ENCODE results near the gene FUT1. TPM values are rescaled to one million over a fixed set of nuclear protein-coding genes. Genes with fewer than 3 reads are reported as not detected.
"Not testable (repeated sequence)": the region's sequence is repeated elsewhere in the genome, so short reads cannot be mapped to it uniquely, and the experiment has no call there.

FUT1 gene
- total RNA-seq (2014; rRNA removed; shearing (Covaris generic)), result 0.39 TPM in 1 of 2 replicates, not detected in the other

DNA sequence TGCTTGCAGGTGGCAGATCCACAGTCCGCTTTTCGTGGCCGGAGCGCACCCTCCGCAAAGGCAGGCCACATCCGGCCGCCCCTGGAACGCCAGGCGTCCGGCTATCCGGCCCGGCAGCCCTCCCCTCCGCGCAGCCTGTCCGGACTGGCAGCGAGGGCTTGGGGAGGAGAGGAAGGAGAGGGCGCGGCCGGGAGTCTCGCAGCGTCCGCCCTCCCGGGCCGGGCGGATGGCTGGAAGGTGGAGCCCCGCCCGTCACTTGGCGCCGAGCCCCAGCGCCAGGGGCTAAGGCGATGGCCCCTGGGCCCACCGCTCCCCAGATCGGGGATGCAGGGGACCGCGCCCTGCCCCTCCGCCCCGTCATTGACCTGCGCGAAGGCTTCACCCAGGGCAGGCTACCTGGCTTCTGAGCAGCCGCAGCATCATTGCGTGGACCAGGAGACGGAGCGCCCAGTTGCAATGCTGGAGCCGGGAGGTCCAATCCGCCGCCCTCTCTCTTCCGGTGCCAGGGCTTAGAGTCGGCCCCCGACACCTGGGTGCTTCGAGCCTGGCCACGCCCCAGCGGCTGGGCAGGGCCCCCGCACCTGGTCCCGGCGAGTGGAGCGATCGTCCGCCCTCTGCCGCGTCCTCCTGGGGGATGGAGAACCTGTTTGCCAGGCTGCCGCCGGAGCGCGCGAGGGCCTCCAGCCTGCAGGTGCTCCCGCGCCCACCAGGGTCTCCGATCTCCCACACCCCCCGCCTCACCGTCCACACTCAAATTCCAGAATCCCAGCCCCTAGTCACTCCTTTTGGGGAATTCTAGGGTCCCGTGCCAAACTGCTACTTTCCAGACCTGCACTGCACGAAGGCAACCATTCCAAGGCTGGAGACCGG, at the start of gene FUT1:
FUT1 (minus strand) TSS at position 146 of the 870 bp plus-strand sequence. CDS start 1,360 bp downstream, outside the sequence.
- peak; percentile 50 for DNase-seq (ENCODE audit: low read depth)

DNA sequence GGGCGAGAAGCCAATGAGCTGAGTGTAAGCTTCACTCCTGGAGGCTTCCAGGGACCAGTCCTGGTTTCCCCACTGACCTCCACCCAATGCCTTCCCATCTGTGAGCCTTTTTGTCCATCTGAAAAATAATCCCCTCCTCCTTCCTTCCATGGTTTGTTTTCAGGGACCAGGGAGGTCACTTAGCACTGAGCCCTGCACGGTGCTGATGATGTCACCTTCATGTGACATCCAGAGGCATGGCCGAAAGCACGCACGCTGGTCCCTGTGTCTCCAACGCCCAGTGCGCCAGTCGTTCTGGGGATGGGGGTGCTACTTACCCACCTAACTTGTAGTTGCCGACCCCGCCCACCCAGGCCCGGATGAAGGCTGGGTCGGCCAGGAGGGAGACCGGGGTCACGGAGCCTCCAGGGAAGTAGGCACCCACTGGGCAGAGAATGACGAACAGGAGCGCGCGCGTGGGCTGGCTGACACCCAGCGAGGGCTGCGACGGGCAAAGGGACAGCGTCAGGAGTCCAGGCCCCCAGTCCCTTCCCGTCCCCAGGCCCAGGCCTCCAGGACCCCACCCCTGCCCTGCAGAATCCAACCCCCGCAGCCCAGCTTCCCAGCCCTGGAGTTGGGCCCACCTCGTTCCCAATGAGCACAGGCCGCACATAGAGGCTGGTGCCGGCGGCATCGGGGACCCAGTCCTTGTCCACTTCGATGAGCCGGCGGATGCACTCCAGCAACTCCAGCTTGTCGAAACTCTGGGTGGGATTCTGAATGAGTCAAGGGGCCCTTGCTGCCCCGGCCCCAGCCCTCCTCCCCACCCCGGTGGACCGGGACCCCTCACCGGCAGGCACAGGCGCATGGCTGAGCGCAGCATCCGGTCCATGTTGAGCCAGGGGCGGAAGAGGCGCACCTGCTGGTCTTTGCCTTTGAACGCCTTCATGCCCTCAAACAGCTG, 47.2 kb upstream of the FUT1 start:
- no peak for DNase-seq (ENCODE audit: low read depth)

GRCh38 chr19:48798937-48799336, 46.5 kb upstream of the FUT1 start:
- DNase-seq (ENCODE audit: low read depth), result peak; percentile 58

DNA sequence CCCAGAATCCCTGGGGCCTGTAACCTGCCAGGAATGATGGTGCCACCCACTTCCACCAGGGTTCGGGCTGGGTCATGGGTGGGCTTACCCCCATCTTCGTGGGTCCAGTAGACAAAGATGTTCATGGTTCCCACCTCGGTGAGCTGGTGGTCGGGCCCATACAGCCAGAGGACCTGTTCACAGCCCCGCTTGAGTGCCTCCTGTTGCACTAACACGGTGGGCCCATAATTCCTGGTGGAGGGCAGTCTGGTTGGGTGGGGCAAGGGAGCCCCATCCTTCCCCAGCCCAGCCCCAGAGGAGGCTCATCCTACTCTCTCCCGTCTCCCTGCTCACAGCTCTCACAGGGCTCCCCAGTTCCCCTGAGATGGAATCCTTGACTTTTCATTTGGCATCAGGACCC, 44.7 kb upstream of the FUT1 start:
- DNase-seq (ENCODE audit: low read depth), result no peak

DNA sequence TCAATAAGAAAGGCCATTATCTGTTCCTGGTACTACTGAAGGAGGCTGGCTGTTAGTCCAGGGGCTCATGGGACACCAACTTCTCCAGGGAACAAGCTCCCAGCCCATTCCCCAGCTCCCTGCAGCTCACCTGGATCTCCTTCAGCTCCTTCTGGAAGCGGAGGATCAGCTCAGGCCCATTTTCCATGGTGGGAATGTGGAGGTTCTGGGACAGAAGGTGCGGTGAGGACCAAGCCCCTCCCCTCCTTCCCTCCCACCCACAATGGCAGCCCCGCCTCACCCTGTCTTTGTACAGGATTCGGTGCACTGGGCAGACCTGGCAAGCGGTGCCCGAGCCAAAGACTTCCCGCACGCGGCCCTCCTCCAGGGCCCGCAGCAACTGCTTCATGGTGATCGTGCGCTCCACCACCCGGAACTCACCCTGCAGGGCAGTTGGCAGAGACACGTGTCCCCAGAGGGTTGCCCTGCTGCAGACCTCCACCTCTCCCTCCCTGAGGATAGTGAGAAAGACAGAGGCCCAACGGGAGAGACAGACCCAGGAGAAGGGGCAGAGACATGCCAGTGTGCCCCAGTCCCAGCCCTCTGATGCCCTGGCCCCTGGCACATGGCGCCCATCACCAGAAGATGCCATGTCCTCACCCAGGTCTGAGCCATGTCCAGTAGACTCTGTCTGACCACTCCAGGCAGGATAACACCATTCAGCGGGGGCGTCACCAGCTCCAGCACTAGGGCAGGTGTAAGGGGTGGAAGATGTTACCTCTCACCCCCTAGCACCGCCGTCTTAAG, 44.0 kb upstream of the FUT1 start:
- DNase-seq (ENCODE audit: low read depth), result no peak

DNA sequence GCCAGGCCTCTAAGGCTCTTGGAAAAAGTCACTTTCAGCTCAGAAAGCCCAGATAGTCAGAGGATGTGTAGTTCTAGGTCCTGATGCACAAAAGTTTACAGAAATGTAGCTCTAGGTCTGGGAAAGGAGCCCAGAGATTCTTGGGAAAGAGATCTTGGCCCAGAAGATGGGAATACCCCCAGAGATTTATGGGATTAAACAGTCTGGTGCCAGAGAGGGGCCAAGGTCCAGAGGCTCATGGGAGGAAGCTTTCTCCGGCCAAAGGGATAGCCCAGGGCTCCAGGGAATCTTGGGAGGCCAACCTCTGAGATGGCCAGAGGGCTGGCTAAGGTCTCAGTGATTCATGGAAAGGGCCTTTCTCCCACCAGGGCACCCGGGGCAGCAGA, 43.2 kb upstream of the FUT1 start:
- no peak for DNase-seq (ENCODE audit: low read depth)

GRCh38 chr19:48795055-48795684, 42.7 kb upstream of the FUT1 start:
- peak; percentile 95 for DNase-seq (ENCODE audit: low read depth)

DNA sequence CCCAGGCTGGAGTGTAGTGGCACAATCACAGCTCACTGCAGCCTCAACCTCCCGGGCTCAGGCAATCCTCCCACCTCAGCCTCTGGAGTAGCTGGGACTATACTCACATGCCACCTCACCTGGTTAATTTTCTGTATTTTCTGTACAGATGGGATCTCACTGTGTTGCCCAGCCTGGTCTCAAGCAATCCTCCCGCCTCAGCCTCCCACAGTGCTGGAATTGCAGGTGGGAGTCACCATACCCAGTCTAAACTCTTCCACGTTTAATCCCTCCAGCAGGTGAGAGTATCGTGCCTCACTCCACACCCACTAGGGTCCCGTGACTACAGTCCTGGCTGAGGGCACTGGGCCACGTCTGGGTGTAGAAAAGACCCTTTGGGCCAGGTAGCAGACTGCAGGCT, 41.9 kb upstream of the FUT1 start:
- DNase-seq (ENCODE audit: low read depth), result no peak

- no peak for DNase-seq (ENCODE audit: low read depth)
Measured at GRCh38 chr19:48793271-48793670, 40.8 kb upstream of the FUT1 start.

DNA sequence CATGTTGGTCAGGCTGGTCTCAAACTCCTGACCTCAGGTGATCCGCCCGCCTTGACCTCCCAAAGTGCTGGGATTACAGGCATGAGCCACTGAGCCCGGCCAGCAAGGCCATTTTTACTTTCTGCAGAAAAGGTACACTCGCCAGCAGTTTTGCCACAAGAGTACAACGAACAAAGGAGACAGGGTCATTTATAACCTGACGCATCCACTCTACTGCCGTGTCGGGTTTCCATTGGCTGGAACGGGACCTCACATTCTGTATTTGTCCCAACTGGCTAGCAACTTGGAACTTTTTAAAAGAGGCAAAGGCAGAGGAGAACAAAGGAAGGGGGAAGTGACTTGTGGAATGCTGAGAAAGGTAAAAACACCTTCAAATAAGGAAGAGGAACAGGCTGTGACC, 34.9 kb upstream of the FUT1 start:
- DNase-seq (ENCODE audit: low read depth), result not testable (repeated sequence)

DNA sequence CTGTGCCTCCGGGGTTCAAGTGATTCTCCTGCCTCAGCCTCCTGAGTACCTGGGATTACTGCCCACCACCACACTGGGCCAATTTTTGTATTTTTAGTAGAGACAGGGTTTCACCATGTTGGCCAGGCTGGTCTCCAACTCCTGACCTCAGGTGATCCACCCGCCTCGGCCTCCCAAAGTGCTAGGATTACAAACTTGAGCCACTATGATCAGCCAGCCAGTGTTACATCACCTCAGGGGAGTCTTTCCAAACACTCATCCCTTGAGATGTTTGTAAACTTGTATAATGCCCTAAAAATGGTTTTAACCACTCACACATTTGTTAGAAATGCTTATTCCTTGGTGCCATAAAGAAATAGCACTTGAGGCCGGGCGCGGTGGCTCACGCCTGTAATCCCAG, 34.0 kb upstream of the FUT1 start:
- DNase-seq (ENCODE audit: low read depth), result not testable (repeated sequence)

- no peak for DNase-seq (ENCODE audit: low read depth)
Measured at GRCh38 chr19:48784527-48784926, 32.1 kb upstream of the FUT1 start.

DNA sequence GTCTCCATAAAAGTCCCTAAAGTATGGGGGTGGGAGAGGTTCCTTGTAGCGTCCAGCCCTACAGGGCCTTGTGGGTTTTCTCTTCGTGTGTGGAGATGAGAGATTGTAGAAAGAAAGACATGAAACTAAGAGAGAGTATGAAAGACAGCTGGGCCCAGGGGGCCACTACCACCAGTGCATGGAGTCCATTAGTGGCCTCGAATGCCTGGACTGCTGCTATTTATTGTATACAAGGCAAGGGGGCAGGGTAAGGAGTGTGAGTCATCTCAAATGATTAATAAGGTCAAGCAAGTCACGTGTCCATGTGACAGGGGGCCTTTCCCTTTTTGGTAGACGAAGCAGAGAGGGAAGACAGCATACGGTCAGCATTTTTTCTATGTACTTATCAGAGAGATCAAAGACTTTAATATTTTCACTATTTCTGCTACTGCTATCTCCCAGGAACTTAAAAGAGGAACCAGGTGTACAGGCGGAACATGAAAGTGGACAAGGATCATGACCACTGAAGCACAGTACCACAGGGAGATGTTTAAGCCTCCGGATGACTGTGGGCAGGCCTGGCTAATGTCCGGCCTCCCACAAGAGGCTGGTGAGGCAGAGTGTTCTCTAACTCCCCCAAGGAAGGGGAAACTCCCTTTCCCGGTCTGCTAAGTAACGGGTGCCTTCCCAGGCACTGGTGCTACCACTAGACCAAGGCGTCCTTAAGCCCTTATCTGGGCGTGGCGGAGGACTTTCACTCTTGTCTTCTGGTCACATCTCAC, 28.4 kb upstream of the FUT1 start:
- peak; percentile 58 for DNase-seq (ENCODE audit: low read depth)

DNA sequence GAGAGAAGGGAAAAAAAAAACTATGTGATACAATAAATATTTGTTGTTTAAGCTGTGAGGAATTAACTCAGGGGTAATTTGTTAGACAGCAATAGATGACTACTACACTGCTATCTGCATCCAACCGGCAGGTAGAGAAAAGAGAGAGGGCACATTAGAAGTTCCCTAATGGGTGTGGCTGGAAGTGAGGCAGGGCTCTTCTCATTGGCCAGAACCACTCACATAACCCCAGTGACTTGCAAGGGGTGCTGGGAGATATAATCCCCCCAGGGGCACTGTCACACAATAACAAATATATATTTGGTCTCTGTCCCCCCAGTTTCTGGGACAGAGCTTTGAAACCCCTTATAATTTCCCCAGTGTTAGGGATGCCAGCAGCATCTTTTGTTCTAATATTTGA, 27.2 kb upstream of the FUT1 start:
- DNase-seq (ENCODE audit: low read depth), result no peak

- no peak for DNase-seq (ENCODE audit: low read depth)
Measured at GRCh38 chr19:48777720-48778119, 25.3 kb upstream of the FUT1 start.

- DNase-seq (ENCODE audit: low read depth), result no peak
Measured at GRCh38 chr19:48777139-48777538, 24.7 kb upstream of the FUT1 start.

GRCh38 chr19:48772503-48772953, 20.1 kb upstream of the FUT1 start:
- DNase-seq (ENCODE audit: low read depth), result no peak

DNA sequence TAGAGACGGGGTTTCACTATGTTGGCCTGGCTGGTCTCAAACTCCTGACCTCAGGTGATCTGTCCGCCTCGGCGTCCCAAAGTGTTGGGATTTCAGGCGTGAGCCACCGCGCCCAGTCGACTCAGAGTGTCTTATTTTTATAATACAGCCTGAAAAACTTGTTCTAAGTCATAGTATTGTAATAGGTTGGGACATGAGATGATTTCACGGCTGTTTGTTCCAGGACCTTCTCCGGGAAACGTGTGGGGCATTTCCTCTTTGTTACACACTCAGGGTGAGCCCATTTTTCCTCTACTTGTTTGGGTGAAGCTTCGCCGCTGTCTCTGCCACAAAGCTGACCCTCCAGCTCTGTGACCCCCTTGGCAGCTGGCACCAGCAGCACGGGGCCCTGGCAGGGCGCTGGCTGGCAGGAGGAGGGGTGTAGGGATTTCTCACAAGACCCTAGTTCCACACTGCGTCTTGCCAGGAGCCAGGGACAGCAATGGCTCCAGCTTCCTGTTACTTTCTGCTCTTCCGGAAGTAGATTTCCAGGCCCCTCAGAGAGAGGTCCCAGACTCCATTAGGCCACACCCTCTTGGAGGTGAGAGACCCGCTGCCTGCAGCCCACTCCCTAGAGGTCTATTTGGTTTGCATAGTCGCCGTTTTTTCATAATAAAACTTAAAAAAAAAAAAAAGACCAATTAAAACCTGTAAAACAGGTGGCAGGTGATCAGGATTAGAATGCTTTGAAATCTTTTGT, 18.5 kb upstream of the FUT1 start:
- no peak for DNase-seq (ENCODE audit: low read depth)

GRCh38 chr19:48770266-48770665, 17.8 kb upstream of the FUT1 start:
- no peak for DNase-seq (ENCODE audit: low read depth)

Data from Daoy (cell line).